Activated B cell treated with CpG ODN at 0.5 μM for 24 hours (primary cell): Measurements from ENCODE around the gene KRTAP4-8. TPM values are rescaled to one million over a fixed set of nuclear protein-coding genes. Genes with fewer than 3 reads are reported as not detected.
"Not testable (repeated sequence)": the region's sequence is repeated elsewhere in the genome, so short reads cannot be mapped to it uniquely, and the experiment has no call there.

ENCODE experiments used
- ATAC-seq: fragments of 200-7000 bp; cut with Tn5 transposase; one replicate; pipeline ENCODE4 v1.10.0; 2021; ENCODE audit warnings: low read depth, mild to moderate bottlenecking, moderate library complexity
- CTCF ChIA-PET: fragments of 350-600 bp; sonication (Branson Sonifier 250); formaldehyde crosslinking; loops from one replicate; lab custom pipeline; 2021; ENCODE audit warnings: antibody characterized with exemption; lab: Charles Lee
- POLR2A ChIA-PET: fragments of 350-600 bp; sonication (Branson Sonifier 250); formaldehyde crosslinking; loops from one replicate; lab custom pipeline; 2021; ENCODE audit warnings: antibody characterized with exemption; lab: Charles Lee
- DNase-seq: peaks from one replicate; pipeline ENCODE4 v3.0.0; 2022
- H3K27ac Mint-ChIP-seq: one replicate; pipeline ENCODE4 v1.8.0; 2020; ENCODE audit warnings: mixed read lengths
- H3K27me3 Mint-ChIP-seq: one replicate; pipeline ENCODE4 v1.8.0; 2021; ENCODE audit warnings: mixed read lengths
- H3K36me3 Mint-ChIP-seq: one replicate; pipeline ENCODE4 v1.8.0; 2021; ENCODE audit warnings: low read depth, mixed read lengths
- H3K4me1 Mint-ChIP-seq: one replicate; pipeline ENCODE4 v1.8.0; 2021; ENCODE audit warnings: mixed read lengths
- H3K4me3 Mint-ChIP-seq: one replicate; pipeline ENCODE4 v1.8.0; 2020; ENCODE audit warnings: mild to moderate bottlenecking, mixed read lengths
- H3K9me3 Mint-ChIP-seq: one replicate; pipeline ENCODE4 v1.8.0; 2020; ENCODE audit warnings: mixed read lengths
- intact Hi-C: fragments of 100-400 bp; cut with micrococcal nuclease; formaldehyde crosslinking; loops from one replicate; pipeline ENCODE4 v1.15.1; 2024
- total RNA-seq: library from RNA; stranded (reverse); gene quantifications from 2 replicates; pipeline ENCODE4 v1.2.3, GENCODE V29; 2022
- TF ChIP-seq, protein P1 (sequence below): fragments of 200-600 bp; IDR thresholded peaks from one replicate; pipeline ENCODE4 v1.8.0; 2022; ENCODE audit warnings: antibody characterized with exemption, mild to moderate bottlenecking

KRTAP4-8 gene
- total RNA-seq, 1 donor from 2014 or later: not detected

DNA sequence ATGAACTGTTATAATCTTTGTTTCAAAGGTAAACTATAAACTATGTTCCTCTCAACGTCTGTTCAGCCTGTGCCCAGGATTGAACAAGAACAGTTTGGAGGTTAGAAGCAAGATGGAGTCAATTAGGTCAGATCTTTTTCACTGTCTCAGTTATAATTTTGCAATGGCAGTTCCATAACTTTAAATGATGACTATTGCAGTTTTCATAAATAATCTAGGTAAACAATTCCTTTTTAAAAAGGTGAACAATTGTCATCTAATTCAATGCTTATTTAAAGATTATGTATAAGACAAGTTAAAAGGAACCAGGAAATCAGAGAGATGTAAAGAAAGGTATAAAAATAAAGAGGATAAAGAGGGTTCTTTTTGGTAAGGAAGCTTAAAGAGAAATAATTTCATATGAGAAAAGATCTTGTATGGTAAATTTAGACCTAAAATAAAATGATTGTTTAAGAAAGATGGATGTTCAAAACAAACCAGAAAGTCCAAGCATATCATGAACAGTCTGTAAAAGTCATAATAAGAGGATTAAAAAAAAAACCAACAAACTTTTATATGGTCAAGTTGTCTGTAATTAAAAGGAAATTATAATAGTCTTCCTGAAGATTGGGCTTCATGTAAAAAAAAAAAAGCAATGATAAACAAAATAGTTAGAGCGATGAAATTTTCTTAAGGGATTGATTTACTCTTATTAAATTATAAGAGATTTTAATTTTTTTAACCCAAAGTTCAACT, 13.4 kb upstream of the KRTAP4-8 start:
- DNase-seq (no peak), ATAC-seq (no peak)
- POLR2A ChIA-PET: no interaction called here
- CTCF ChIA-PET: no interaction called here
- H3K27me3 Mint-ChIP-seq: peaks cover under 1% of the 10 kb centered on the region
- H3K4me1 Mint-ChIP-seq: peaks cover 24% of the 10 kb centered on the region
- peaks cover 3% of the 10 kb centered on the region for H3K36me3 Mint-ChIP-seq
- TF ChIP-seq, protein P1, sequence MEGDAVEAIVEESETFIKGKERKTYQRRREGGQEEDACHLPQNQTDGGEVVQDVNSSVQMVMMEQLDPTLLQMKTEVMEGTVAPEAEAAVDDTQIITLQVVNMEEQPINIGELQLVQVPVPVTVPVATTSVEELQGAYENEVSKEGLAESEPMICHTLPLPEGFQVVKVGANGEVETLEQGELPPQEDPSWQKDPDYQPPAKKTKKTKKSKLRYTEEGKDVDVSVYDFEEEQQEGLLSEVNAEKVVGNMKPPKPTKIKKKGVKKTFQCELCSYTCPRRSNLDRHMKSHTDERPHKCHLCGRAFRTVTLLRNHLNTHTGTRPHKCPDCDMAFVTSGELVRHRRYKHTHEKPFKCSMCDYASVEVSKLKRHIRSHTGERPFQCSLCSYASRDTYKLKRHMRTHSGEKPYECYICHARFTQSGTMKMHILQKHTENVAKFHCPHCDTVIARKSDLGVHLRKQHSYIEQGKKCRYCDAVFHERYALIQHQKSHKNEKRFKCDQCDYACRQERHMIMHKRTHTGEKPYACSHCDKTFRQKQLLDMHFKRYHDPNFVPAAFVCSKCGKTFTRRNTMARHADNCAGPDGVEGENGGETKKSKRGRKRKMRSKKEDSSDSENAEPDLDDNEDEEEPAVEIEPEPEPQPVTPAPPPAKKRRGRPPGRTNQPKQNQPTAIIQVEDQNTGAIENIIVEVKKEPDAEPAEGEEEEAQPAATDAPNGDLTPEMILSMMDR: no peak
- H3K4me3 Mint-ChIP-seq: no peak overlapping the region
- intact Hi-C loops: no loop called here
- no peak overlapping the region for H3K27ac Mint-ChIP-seq
- peaks cover 4% of the 10 kb centered on the region for H3K9me3 Mint-ChIP-seq

DNA sequence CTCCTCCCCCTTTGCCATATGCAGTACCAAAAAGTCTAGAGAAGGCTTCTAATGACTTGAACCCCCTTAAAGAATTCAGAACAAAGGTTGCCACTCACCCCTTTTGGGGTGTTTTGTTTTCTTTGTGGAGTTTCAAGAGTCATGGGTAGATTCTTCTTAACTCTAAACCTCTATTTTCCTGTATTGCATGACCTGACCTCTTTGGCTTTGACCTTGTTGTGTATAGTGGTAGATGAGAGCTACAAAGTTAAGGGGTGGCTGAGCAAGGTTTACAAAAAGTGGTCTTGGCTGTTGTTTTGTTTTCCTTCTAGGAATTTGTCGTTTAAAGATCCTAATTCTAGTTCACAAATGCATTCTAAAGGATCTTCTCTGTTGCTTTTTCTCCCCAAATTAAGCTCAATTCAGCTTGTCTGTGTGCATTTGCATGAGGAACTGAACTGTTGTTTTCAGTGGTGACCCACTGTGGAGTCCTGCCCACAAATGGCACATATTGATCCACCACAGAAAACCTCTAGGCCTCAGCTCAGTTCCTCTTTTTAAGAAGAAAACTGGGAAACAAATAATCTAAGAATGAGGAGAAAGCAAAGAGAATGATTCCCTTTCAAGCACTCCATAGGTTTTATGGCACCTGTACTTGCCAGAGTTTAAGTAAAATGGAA, 10.9 kb upstream of the KRTAP4-8 start:
- CTCF ChIA-PET, DNase-seq, H3K9me3 Mint-ChIP-seq, intact Hi-C loops, ATAC-seq, H3K27me3 Mint-ChIP-seq, POLR2A ChIA-PET, H3K36me3 Mint-ChIP-seq: not testable (repeated sequence)
- peak overlapping the region; percentile 48 for H3K27ac Mint-ChIP-seq
- H3K4me3 Mint-ChIP-seq: peak overlapping the region; percentile 21
- H3K4me1 Mint-ChIP-seq: peaks cover 15% of the 10 kb centered on the region

DNA sequence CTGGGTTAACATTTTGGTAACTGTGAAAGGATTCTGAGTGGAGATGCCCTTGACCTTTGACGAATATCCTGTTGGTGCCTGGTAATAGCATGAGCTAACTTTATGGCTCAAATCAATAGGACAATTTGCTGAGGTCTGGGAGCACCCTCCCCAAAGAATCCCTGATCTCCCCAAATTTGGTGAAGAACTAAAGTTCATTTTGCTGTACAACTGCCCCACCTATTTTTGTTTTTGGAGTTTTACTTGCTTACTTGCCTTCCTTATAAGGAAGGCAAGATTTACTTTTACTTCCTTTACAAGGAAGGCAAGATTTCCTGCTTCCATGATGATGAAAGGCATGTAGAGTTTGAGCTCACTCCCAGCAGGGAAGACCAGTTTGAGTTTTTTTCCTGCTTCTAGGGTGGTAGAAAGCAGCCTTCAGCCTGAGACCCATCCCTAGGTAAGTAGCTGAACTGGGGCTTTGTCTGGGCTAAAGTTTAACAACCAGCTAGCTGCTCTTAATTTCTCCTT, 10.1 kb upstream of the KRTAP4-8 start:
- Mint-ChIP-seq H3K27ac (peak overlapping the region; percentile 46), H3K4me1 (peaks cover 15% of the 10 kb centered on the region), H3K27me3 (peaks cover 6% of the 10 kb centered on the region), H3K9me3 (peaks cover 4% of the 10 kb centered on the region), H3K36me3 (peaks cover 1% of the 10 kb centered on the region), H3K4me3 (no peak overlapping the region)
- TF ChIP-seq, protein P1: no peak
- DNase-seq (no peak), ATAC-seq (no peak)
- intact Hi-C loops: no loop called here
- ChIA-PET CTCF (no interaction called here), POLR2A (no interaction called here)

DNA sequence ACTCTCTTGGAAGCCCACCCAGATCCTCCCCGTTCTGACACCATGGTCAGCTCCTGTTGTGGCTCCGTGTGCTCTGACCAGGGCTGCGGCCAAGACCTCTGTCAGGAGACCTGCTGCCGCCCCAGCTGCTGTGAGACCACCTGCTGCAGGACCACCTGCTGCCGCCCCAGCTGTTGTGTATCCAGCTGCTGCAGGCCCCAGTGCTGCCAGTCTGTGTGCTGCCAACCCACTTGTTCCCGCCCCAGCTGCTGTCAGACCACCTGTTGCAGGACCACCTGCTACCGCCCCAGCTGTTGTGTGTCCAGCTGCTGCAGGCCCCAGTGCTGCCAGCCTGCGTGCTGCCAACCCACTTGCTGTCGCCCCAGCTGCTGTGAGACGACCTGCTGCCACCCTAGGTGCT, 7.4 kb upstream of the KRTAP4-8 start, which contains the start of gene KRTAP4-9:
KRTAP4-9 (plus strand) TSS at position 43 of the 400 bp plus-strand sequence; CDS start at position 43, 0 bp downstream.
- H3K4me3 Mint-ChIP-seq, DNase-seq, CTCF ChIA-PET, H3K9me3 Mint-ChIP-seq, H3K27me3 Mint-ChIP-seq, H3K36me3 Mint-ChIP-seq, POLR2A ChIA-PET, ATAC-seq, intact Hi-C loops, H3K27ac Mint-ChIP-seq: not testable (repeated sequence)
- H3K4me1 Mint-ChIP-seq: peaks cover 17% of the 10 kb centered on the region

DNA sequence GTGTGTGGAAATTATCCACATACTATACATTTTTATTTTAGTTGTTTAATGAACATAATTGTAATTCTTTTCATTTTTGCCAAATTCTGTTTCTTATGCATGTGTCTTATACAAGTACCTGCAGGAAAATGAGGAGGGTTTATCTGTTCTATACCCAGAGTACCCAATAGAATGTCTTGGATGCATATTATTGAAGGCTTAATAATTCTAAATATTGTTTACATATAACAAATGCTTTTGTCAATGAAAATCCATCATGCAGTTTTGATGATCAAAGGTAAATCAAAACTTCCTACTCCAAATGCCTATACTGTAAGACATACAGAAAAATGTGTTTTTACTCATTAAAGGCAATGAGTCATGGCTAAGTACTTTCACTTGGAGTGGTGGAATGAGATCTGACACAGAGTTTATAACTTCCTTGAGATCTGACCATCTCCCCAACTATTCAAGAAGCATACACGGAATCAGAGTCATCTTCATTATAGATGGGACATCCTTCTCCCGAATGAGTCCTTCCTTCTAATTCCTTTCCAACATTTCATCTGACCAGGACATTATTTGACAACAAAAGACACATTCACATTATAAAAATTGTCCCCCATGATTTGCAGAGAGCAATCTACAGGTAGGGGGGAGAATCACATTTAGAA, 6.6 kb upstream of the KRTAP4-8 start:
- H3K9me3 Mint-ChIP-seq, ATAC-seq, CTCF ChIA-PET, H3K27ac Mint-ChIP-seq, H3K4me3 Mint-ChIP-seq, H3K36me3 Mint-ChIP-seq, DNase-seq, intact Hi-C loops, POLR2A ChIA-PET: not testable (repeated sequence)
- Mint-ChIP-seq H3K4me1 (peaks cover 23% of the 10 kb centered on the region), H3K27me3 (peaks cover 13% of the 10 kb centered on the region)

DNA sequence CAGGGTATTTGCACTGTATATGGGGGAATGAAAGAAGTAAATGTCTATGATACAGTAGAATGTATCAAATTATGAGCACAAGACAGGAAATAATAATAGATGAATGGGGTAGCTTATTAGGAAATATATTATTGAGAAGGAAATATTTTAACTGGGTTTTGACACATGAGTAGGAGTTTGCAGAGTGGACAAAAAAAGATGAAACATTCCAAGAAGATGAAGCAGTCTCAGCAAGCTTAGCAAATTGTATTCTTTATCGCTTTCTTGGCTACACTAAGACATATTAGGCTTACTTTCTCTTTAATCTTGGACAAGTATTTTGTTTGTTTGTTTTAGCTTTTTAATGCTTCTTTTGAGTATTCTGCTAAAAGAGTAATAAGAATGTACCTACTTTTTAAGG, 6.0 kb upstream of the KRTAP4-8 start:
- intact Hi-C loops: no loop called here
- ChIA-PET POLR2A (no interaction called here), CTCF (no interaction called here)
- Mint-ChIP-seq H3K4me3 (no peak overlapping the region), H3K4me1 (peaks cover 21% of the 10 kb centered on the region), H3K27me3 (peaks cover 13% of the 10 kb centered on the region), H3K36me3 (no peaks in the 10 kb centered on the region), H3K9me3 (no peaks in the 10 kb centered on the region), H3K27ac (no peak overlapping the region)
- no peak for ATAC-seq
- TF ChIP-seq, protein P1: no peak
- no peak for DNase-seq
